WERI-Rb-1 (cell line): Measurements from ENCODE around the gene ITM2B.

Experiments used
- DNase-seq: peaks from one replicate; pipeline ENCODE4 v3.0.0-alpha.2; 2020
- H3K27ac ChIP-seq: fragments of 250-450 bp; sonication (Bioruptor Pico); 2 replicates; pipeline ENCODE4 v1.5.1; 2020; ENCODE audit warnings: mild to moderate bottlenecking, moderate library complexity
- H3K27me3 ChIP-seq: fragments of 250-450 bp; sonication (Bioruptor Pico); 2 replicates; pipeline ENCODE4 v1.5.1; 2021; ENCODE audit warnings: mild to moderate bottlenecking, low read depth, moderate library complexity; ENCODE audit not compliant: insufficient read depth, severe bottlenecking
- H3K36me3 ChIP-seq: fragments of 250-450 bp; sonication (Bioruptor Pico); 2 replicates; pipeline ENCODE4 v1.5.1; 2020; ENCODE audit warnings: mild to moderate bottlenecking, moderate library complexity
- H3K4me3 ChIP-seq: 2 replicates; pipeline ENCODE4 v1.5.1; 2011; ENCODE audit warnings: low read depth, mild to moderate bottlenecking, control low read depth, low read length
- H3K9me3 ChIP-seq: fragments of 250-450 bp; sonication (Bioruptor Pico); 2 replicates; pipeline ENCODE4 v1.5.1; 2021; ENCODE audit warnings: mild to moderate bottlenecking, moderate library complexity; ENCODE audit not compliant: severe bottlenecking
- CTCF ChIP-seq: IDR thresholded peaks from 2 replicates; pipeline ENCODE4 v1.5.1; 2011; ENCODE audit warnings: low read depth, mild to moderate bottlenecking, control low read depth, inconsistent platforms, low read length

Gene ITM2B

GRCh38 chr13:48258002-48258401, 25.0 kb downstream of the ITM2B start:
- no peaks in the 10 kb centered on the region for H3K27me3 ChIP-seq
- no peak for TF ChIP-seq CTCF
- no peaks in the 10 kb centered on the region for H3K9me3 ChIP-seq
- no peak overlapping the region for H3K4me3 ChIP-seq
- DNase-seq: no peak
- H3K36me3 ChIP-seq: no peaks in the 10 kb centered on the region; the same call in none of the 2 replicates
- no peak overlapping the region for H3K27ac ChIP-seq

- Histone ChIP-seq H3K4me3 (no peak overlapping the region), H3K36me3 (no peaks in the 10 kb centered on the region; the same call in none of the 2 replicates), H3K27ac (no peak overlapping the region), H3K27me3 (no peaks in the 10 kb centered on the region), H3K9me3 (no peaks in the 10 kb centered on the region)
- DNase-seq: no peak
- no peak for TF ChIP-seq CTCF
Observed at GRCh38 chr13:48258430-48258829, 25.4 kb downstream of the ITM2B start.

- H3K27me3 ChIP-seq: no peaks in the 10 kb centered on the region
- H3K27ac ChIP-seq: no peak overlapping the region
- H3K36me3 ChIP-seq: no peaks in the 10 kb centered on the region; the same call in none of the 2 replicates
- DNase-seq: no peak
- no peak overlapping the region for H3K4me3 ChIP-seq
- no peaks in the 10 kb centered on the region for H3K9me3 ChIP-seq
- TF ChIP-seq CTCF: no peak
Observed at GRCh38 chr13:48260970-48261369, 28.0 kb downstream of the ITM2B start.

- Histone ChIP-seq H3K27ac (no peak overlapping the region), H3K4me3 (no peak overlapping the region), H3K9me3 (no peaks in the 10 kb centered on the region), H3K27me3 (no peaks in the 10 kb centered on the region), H3K36me3 (no peaks in the 10 kb centered on the region; the same call in none of the 2 replicates)
- TF ChIP-seq CTCF: no peak
- no peak for DNase-seq
Observed at GRCh38 chr13:48263196-48263595, 30.2 kb downstream of the ITM2B start.

- Histone ChIP-seq H3K9me3 (no peaks in the 10 kb centered on the region), H3K27ac (no peak overlapping the region), H3K4me3 (no peak overlapping the region), H3K27me3 (no peaks in the 10 kb centered on the region), H3K36me3 (no peaks in the 10 kb centered on the region; the same call in none of the 2 replicates)
- no peak for TF ChIP-seq CTCF
- no peak for DNase-seq
Observed at GRCh38 chr13:48264058-48264457, 31.1 kb downstream of the ITM2B start.

- H3K27me3 ChIP-seq: no peaks in the 10 kb centered on the region
- no peak overlapping the region for H3K4me3 ChIP-seq
- no peak overlapping the region for H3K27ac ChIP-seq
- no peak for DNase-seq
- TF ChIP-seq CTCF: no peak
- no peaks in the 10 kb centered on the region for H3K36me3 ChIP-seq
- no peaks in the 10 kb centered on the region for H3K9me3 ChIP-seq
Observed at GRCh38 chr13:48265217-48265815, 32.3 kb downstream of the ITM2B start.
